ENCODE results near the gene FGF11.

DNA sequence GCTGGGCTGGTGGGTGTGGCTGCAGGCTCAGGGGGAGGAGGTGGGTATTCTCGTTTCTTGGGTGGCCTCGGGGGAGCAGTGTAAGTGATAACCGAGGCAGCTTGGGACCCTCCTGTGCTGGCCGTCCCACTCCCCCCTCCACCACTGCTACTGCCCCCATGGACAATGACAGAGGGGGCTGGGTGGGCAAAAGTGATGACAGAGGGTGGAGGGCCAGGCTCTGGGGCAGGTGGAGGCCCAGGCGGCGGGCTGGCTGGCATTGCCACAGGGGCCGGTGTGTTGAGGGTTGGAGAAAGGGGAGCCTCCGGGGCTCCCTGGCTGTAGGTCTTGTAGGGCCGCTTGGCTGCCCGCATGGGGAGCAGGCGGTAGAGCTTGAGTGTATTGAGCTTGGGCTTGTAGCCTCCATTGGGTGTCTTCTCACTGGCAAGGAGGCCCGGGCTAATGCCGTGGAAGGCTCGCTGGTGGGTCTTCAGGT lies 24.1 kb downstream of the FGF11 start:
- TF ChIP-seq, protein P1, sequence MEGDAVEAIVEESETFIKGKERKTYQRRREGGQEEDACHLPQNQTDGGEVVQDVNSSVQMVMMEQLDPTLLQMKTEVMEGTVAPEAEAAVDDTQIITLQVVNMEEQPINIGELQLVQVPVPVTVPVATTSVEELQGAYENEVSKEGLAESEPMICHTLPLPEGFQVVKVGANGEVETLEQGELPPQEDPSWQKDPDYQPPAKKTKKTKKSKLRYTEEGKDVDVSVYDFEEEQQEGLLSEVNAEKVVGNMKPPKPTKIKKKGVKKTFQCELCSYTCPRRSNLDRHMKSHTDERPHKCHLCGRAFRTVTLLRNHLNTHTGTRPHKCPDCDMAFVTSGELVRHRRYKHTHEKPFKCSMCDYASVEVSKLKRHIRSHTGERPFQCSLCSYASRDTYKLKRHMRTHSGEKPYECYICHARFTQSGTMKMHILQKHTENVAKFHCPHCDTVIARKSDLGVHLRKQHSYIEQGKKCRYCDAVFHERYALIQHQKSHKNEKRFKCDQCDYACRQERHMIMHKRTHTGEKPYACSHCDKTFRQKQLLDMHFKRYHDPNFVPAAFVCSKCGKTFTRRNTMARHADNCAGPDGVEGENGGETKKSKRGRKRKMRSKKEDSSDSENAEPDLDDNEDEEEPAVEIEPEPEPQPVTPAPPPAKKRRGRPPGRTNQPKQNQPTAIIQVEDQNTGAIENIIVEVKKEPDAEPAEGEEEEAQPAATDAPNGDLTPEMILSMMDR (IDR thresholded peaks at IDR 0.05) = no peak
- TF ChIP-seq POLR2A (IDR thresholded peaks at IDR 0.05) = no peak

Measured in adrenal gland (tissue), 5 donors.